GM13976 (cell line): ENCODE data around the gene DOCK4.

Experiments
- DNase-seq: peaks from one replicate; pipeline ENCODE4 v3.0.0; 2012; ENCODE audit warnings: low spot score
- CTCF ChIP-seq: IDR thresholded peaks from 2 replicates; pipeline ENCODE4 v1.5.1; 2012; ENCODE audit warnings: borderline replicate concordance, mild to moderate bottlenecking; ENCODE audit not compliant: insufficient read depth; ENCODE audit errors: extremely low read depth, missing control alignments, control extremely low read depth
- in situ Hi-C: fragments of 300-500 bp; cut with MboI; formaldehyde crosslinking; loops from one replicate; pipeline ENCODE4 v1.12.0; 2022; ENCODE audit warnings: low sequenced_read_pairs, mixed read lengths, inconsistent platforms; ENCODE audit not compliant: unreplicated experiment

Gene DOCK4

DNA sequence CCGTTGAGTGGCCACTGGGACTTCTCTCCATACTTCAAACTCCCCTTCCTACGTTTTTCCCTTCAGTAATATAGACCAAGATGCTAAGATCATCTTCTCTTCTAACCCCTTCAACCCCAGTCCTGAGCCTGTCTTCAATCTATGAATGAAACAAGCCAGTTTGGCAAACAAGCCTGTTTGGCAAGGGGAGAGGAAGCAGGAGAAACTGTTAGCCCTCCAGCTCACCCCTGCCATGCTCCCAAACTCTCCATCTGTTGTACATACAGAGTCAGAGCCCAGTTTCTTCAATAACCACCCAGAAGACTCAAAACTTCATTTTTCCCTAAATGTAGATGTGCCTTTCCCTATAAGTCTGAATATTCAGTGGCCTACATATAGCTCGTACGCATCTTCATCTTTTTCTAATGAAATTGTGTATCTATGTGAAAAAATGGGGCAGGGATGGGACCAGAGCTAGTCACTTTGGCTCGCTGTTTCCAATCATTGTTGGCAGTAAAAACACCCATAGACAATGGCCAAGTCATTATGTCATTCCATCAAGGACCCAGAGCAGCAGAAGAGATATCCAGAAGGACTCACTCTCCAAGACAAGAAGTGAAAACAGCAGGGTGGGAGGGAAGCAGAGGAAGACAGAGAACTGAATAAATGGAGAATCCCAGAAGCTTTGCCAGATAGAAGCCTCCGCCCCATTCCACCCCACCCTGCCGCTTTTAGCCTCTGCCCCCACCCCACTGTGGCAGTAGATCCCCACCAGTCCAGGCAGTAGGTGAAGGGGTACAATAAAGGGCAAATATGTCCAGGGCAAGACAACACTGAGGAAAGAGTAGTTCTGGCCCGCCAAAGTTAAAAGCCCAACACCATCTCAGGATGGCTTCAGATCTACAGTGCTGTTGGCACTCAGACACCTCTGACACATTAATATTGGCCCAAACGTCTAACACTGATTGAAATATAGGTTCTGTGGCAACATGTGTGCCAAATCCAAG, 87.3 kb downstream of the DOCK4 start:
- DNase-seq: no peak
- in situ Hi-C loops: no loop called here
- no peak for TF ChIP-seq CTCF

DNA sequence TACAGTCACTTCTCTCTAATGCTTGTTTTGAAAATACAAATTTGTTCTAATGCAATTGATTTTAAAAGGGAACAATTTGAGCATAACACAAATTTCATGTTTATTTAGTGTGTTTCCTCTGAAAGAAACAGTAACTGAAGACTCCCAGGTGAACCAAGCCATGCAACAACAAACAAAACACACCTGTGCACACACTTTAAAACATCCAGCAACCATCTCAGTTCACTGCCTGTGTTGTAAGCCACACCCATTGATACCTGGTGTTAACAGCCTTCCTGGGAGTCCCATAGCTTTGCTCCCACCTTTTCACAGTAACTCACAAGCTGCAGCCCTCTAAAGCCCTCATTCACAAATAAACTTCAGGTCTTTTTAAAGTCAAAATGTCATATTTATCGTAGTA, 89.3 kb downstream of the DOCK4 start:
- DNase-seq: no peak
- TF ChIP-seq CTCF: no peak
- in situ Hi-C loops: no loop called here

GRCh38 chr7:112116358-112116757, 89.8 kb downstream of the DOCK4 start:
- in situ Hi-C loops: no loop called here
- TF ChIP-seq CTCF: no peak
- no peak for DNase-seq

GRCh38 chr7:112115880-112116279, 90.3 kb downstream of the DOCK4 start:
- TF ChIP-seq CTCF: no peak
- in situ Hi-C loops: no loop called here
- no peak for DNase-seq

DNA sequence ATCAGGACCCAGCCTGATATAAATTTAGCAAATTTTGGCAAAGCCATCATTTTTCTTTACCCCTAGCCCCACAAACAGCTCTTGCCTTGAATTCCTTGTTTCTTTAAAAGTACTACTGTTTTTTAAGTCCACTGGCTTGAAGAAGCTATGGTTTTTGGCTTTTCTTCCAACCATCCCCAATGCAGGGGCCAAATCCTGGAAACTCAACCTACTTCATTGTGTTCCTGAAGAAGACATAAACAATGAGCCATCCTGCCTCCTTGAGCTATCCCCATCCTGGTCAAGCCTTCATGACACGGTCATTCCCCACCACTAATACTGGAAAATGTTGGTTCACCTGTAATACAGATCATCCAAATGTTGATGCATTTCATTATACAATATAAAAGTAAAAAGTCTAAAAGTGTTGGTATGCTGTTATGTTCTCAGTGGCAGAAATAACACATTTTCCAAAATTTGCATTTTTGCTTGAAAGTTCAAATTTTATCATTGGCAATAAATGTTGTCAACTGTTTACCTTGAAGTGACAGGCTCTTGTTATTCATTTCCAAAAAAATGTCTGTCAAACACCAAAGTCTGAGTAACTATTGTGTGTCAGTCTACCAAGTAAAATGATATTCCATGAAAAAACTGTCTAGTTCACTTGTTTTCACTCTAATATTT, 92.2 kb downstream of the DOCK4 start:
- in situ Hi-C loops: no loop called here
- no peak for TF ChIP-seq CTCF

DNA sequence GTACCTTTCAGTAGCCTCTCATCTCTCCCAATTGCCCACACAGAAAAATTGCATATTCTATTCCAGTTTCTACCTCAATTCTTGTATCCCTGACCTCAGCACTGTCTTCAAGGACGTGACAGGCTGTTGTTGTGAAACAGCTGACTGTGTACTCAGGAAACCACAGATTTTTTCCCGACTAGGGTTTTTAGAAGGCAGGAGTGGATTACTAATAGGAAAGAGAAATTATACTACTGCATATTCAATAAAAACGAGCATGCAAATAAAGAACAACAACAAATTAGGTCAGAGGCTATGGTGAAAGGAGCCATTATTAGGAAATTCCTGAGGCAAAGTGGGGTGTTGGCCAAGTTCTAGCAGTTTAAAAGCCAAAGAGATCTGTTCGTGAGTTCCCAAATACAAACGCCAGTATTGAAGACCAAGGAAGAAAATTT, 93.4 kb downstream of the DOCK4 start:
- TF ChIP-seq CTCF: no peak
- no peak for DNase-seq
- in situ Hi-C loops: no loop called here

More for the DNA sequence above, 92.2 kb downstream of the DOCK4 start:
- no peak for DNase-seq
